H9 (cell line): ENCODE results near the gene MAS1. TPM values are rescaled to one million over a fixed set of nuclear protein-coding genes. Genes with fewer than 3 reads are reported as not detected.

Experiments used
- DNase-seq: peaks from one replicate; pipeline ENCODE4 v3.0.0-alpha.2; 2017
- H2AFZ ChIP-seq: one replicate; pipeline ENCODE4 v1.6.1; 2013; ENCODE audit warnings: mild to moderate bottlenecking, low read length, control low read depth, moderate library complexity
- H2AK5ac ChIP-seq: 2 replicates; pipeline ENCODE4 v1.6.1; 2013; ENCODE audit warnings: low read length, control low read depth, mixed read lengths; ENCODE audit not compliant: insufficient read length
- H2BK120ac ChIP-seq: one replicate; pipeline ENCODE4 v1.6.1; 2013; ENCODE audit warnings: low read depth, mild to moderate bottlenecking, low read length, control low read depth, inconsistent platforms; ENCODE audit not compliant: poor library complexity, severe bottlenecking
- H2BK12ac ChIP-seq: 2 replicates; pipeline ENCODE4 v1.6.1; 2013; ENCODE audit warnings: low read length, control low read depth, mixed read lengths, low read depth; ENCODE audit not compliant: insufficient read length
- H2BK15ac ChIP-seq: 2 replicates; pipeline ENCODE4 v1.6.1; 2013; ENCODE audit warnings: low read depth, low read length, control low read depth
- H2BK20ac ChIP-seq: one replicate; pipeline ENCODE4 v1.6.1; 2013; ENCODE audit warnings: low read depth, mild to moderate bottlenecking, low read length, control low read depth, inconsistent platforms; ENCODE audit not compliant: poor library complexity, severe bottlenecking
- H2BK5ac ChIP-seq: 2 replicates; pipeline ENCODE4 v1.6.1; 2013; ENCODE audit warnings: low read length, control low read depth, mixed read lengths; ENCODE audit not compliant: insufficient read length
- H3K14ac ChIP-seq: 2 replicates; pipeline ENCODE4 v1.6.1; 2013; ENCODE audit warnings: low read length, control low read depth; ENCODE audit not compliant: insufficient read depth
- H3K18ac ChIP-seq: 2 replicates; pipeline ENCODE4 v1.6.1; 2013; ENCODE audit warnings: low read depth, mild to moderate bottlenecking, mixed read lengths, low read length, control low read depth; ENCODE audit not compliant: insufficient read length
- H3K23ac ChIP-seq: 2 replicates; pipeline ENCODE4 v1.6.1; 2013; ENCODE audit warnings: low read length, control low read depth, mixed read lengths, low read depth; ENCODE audit not compliant: insufficient read length
- H3K23me2 ChIP-seq: 2 replicates; pipeline ENCODE4 v1.6.1; 2013; ENCODE audit warnings: low read depth, mild to moderate bottlenecking, mixed read lengths, low read length, control low read depth; ENCODE audit not compliant: insufficient read length, poor library complexity, severe bottlenecking
- H3K27ac ChIP-seq: 2 replicates; pipeline ENCODE4 v1.5.1; 2013; ENCODE audit warnings: low read length, control low read depth, mixed read lengths, low read depth; ENCODE audit not compliant: insufficient read length
- H3K27me3 ChIP-seq: 2 replicates; pipeline ENCODE4 v1.6.1; 2013; ENCODE audit warnings: low read length, control low read depth, inconsistent platforms; ENCODE audit not compliant: insufficient read depth
- H3K4ac ChIP-seq: 2 replicates; pipeline ENCODE4 v1.6.1; 2013; ENCODE audit warnings: low read depth, mild to moderate bottlenecking, control low read depth, inconsistent platforms, low read length, moderate library complexity
- H3K4me1 ChIP-seq: 2 replicates; pipeline ENCODE4 v1.6.1; 2013; ENCODE audit warnings: low read length, control low read depth, inconsistent platforms; ENCODE audit not compliant: insufficient read depth
- H3K4me2 ChIP-seq: 2 replicates; pipeline ENCODE4 v1.6.1; 2013; ENCODE audit warnings: low read length, control low read depth, mixed read lengths; ENCODE audit not compliant: insufficient read length, insufficient read depth
- H3K56ac ChIP-seq: 2 replicates; pipeline ENCODE4 v1.6.1; 2013; ENCODE audit warnings: low read depth, mild to moderate bottlenecking, mixed read lengths, low read length, control low read depth; ENCODE audit not compliant: insufficient read length
- H3K79me1 ChIP-seq: 2 replicates; pipeline ENCODE4 v1.6.1; 2013; ENCODE audit warnings: low read depth, mild to moderate bottlenecking, moderate library complexity, low read length, control low read depth, inconsistent platforms; ENCODE audit not compliant: insufficient read depth, poor library complexity, severe bottlenecking
- H3K79me2 ChIP-seq: 2 replicates; pipeline ENCODE4 v1.6.1; 2013; ENCODE audit warnings: low read length, control low read depth, inconsistent platforms; ENCODE audit not compliant: insufficient read depth
- H3K9ac ChIP-seq: 2 replicates; pipeline ENCODE4 v1.6.1; 2013; ENCODE audit warnings: low read length, control low read depth, mixed read lengths; ENCODE audit not compliant: insufficient read length; ENCODE audit errors: extremely low read depth
- H3K9me3 ChIP-seq: one replicate; pipeline ENCODE4 v1.6.1; 2013; ENCODE audit warnings: low read depth, low read length, inconsistent platforms; ENCODE audit not compliant: control insufficient read depth
- H3T11ph ChIP-seq: one replicate; pipeline ENCODE4 v1.6.1; 2013; ENCODE audit warnings: mild to moderate bottlenecking, low read length, control low read depth, inconsistent platforms
- H4K20me1 ChIP-seq: one replicate; pipeline ENCODE4 v1.6.1; 2013; ENCODE audit not compliant: control insufficient read depth, insufficient read length, insufficient read depth
- H4K5ac ChIP-seq: 2 replicates; pipeline ENCODE4 v1.6.1; 2013; ENCODE audit warnings: low read depth, mild to moderate bottlenecking, mixed read lengths, low read length, control low read depth; ENCODE audit not compliant: insufficient read length
- H4K8ac ChIP-seq: replicated peaks from 2 replicates; pipeline ENCODE4 v1.6.1; 2013; ENCODE audit warnings: low read length, control low read depth, mixed read lengths, low read depth; ENCODE audit not compliant: insufficient read length
- H4K91ac ChIP-seq: 2 replicates; pipeline ENCODE4 v1.6.1; 2013; ENCODE audit warnings: low read depth, mild to moderate bottlenecking, moderate library complexity, mixed read lengths, low read length, control low read depth; ENCODE audit not compliant: insufficient read length
- H3K27ac Mint-ChIP-seq, 3 experiments: 2 replicates in 2 of 3; 3 replicates in 1 of 3; pipeline ENCODE4 v1.8.0; 2020 to 2021; ENCODE audit warnings: mixed read lengths in 3 of 3, mild to moderate bottlenecking in 1 of 3, moderate library complexity in 1 of 3
- H3K27me3 Mint-ChIP-seq: 2 replicates; pipeline ENCODE4 v1.8.0; 2021; ENCODE audit warnings: low read depth, mild to moderate bottlenecking, moderate library complexity, mixed read lengths
- H3K36me3 Mint-ChIP-seq, 3 experiments: 2 replicates in 2 of 3; 3 replicates in 1 of 3; pipeline ENCODE4 v1.8.0; 2020 to 2021; ENCODE audit warnings: low read depth in 3 of 3, mixed read lengths in 3 of 3; ENCODE audit not compliant: insufficient read depth in 1 of 3
- H3K4me1 Mint-ChIP-seq, 2 experiments: 2 replicates each; pipeline ENCODE4 v1.8.0; 2020; ENCODE audit warnings: mixed read lengths in 2 of 2
- H3K4me3 Mint-ChIP-seq, 2 experiments: 2 replicates in 1 of 2; 3 replicates in 1 of 2; pipeline ENCODE4 v1.8.0; 2020 to 2021; ENCODE audit warnings: mild to moderate bottlenecking in 2 of 2, mixed read lengths in 2 of 2, moderate library complexity in 1 of 2
- H3K9me3 Mint-ChIP-seq, 2 experiments: 2 replicates in 1 of 2; 3 replicates in 1 of 2; pipeline ENCODE4 v1.8.0; 2020; ENCODE audit warnings: mild to moderate bottlenecking in 2 of 2, mixed read lengths in 2 of 2, moderate library complexity in 1 of 2
- CTCF ChIP-seq: fragments of 200-600 bp; sonication (generic); conservative IDR thresholded peaks from 3 replicates; pipeline ENCODE4 v1.8.0; 2021; ENCODE audit warnings: antibody characterized with exemption, mild to moderate bottlenecking
- WGBS: extraction: QIAGEN DNeasy Blood & Tissue Kit; methylation state at CpG from one replicate; pipeline ENCODE4 v1.1.7; 2013; ENCODE audit warnings: missing lambda C conversion rate, low lambda C conversion rate, mixed read lengths; ENCODE audit not compliant: insufficient read length; ENCODE audit errors: extremely low coverage; 5-methylcytosine and 5-hydroxymethylcytosine counted together
- total RNA-seq: library from RNA; stranded (reverse); gene quantifications from 2 replicates; pipeline ENCODE4 v1.2.1, GENCODE V29; 2021

Gene MAS1
- total RNA-seq, 1 experiment from 2014 or later, result 0.02 TPM

GRCh38 chr6:159916237-159916636 lies 25.4 kb downstream of the MAS1 start:
- H3K23me2 ChIP-seq, result no peaks in the 10 kb centered on the region
- no peak overlapping the region for H3K9ac ChIP-seq
- Mint-ChIP-seq H3K9me3 (no peaks in the 10 kb centered on the region), H3K27me3 (peaks cover 6% of the 10 kb centered on the region; the same call in 1 of the 2 replicates), H3K4me1 (peaks cover 5 to 12% of the 10 kb centered on the region in 2 experiments; a peak in 1 of 4 replicates), H3K27ac (no peak overlapping the region), H3K36me3 (no peaks in the 10 kb centered on the region; a peak in 1 of 7 replicates), H3K4me3 (no peak overlapping the region)
- no peaks in the 10 kb centered on the region for H3K9me3 ChIP-seq
- H2BK120ac ChIP-seq, result no peak overlapping the region
- H3K14ac ChIP-seq, result no peak overlapping the region
- H4K20me1 ChIP-seq, result no peaks in the 10 kb centered on the region
- no peak overlapping the region for H3K18ac ChIP-seq
- no peak overlapping the region for H2BK20ac ChIP-seq
- H4K91ac ChIP-seq, result no peak overlapping the region
- no peak overlapping the region for H2BK12ac ChIP-seq
- H3T11ph ChIP-seq, result no peak overlapping the region
- no peak overlapping the region for H3K27ac ChIP-seq
- H2BK5ac ChIP-seq, result no peak overlapping the region
- H3K4me1 ChIP-seq, result no peaks in the 10 kb centered on the region
- H3K27me3 ChIP-seq, result no peaks in the 10 kb centered on the region
- no peaks in the 10 kb centered on the region for H3K79me1 ChIP-seq
- no peak overlapping the region for H3K23ac ChIP-seq
- no CpG with 5 or more reads among the region's 4 CpGs for WGBS
- H4K8ac ChIP-seq, result no peak overlapping the region
- H2AFZ ChIP-seq, result no peak overlapping the region
- H3K4me2 ChIP-seq, result no peak overlapping the region
- H3K56ac ChIP-seq, result no peak overlapping the region
- TF ChIP-seq CTCF, result no peak
- H3K79me2 ChIP-seq, result no peaks in the 10 kb centered on the region
- DNase-seq, result no peak
- H2AK5ac ChIP-seq, result no peak overlapping the region
- H4K5ac ChIP-seq, result no peak overlapping the region
- no peak overlapping the region for H2BK15ac ChIP-seq
- H3K4ac ChIP-seq, result no peak overlapping the region
